ENCODE results near the gene CRIP1.

GRCh38 chr14:105517096-105517495, 30.4 kb downstream of the CRIP1 start:
- no peak for TF ChIP-seq CTCF (optimal IDR thresholded peaks at IDR 0.05 in 1 of 3, IDR thresholded peaks at IDR 0.05 in 1 of 3, conservative IDR thresholded peaks at IDR 0.05 in 1 of 3; ENCODE audit: extremely low read depth in 1 of 3, insufficient read depth in 2 of 3, low read length in 3 of 3)
- no peak for TF ChIP-seq EZH2 (IDR thresholded peaks at IDR 0.05; ENCODE audit: low read length)

Measured in keratinocyte (primary cell).